Measurements from ENCODE around the gene CLASP1.

DNA sequence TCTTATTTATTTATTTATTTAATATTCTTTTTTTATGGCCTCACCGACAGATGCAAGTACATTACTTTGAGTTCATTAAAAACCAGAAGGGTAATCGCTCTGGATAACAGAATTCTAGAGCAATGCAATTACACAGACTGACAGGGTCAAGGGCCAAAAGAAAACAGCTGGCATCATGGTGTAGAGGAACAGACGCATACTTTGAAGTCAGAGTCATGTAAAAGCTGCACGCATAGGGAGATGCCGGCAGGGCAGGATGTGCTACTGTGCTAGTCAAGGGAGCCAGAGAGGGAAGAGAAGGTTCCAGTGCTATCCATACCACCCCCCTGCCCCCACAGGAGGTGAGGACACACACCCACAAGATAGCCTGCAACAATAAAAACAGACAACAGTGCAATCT, 249.1 kb downstream of the CLASP1 start:
- TF ChIP-seq, protein P1, sequence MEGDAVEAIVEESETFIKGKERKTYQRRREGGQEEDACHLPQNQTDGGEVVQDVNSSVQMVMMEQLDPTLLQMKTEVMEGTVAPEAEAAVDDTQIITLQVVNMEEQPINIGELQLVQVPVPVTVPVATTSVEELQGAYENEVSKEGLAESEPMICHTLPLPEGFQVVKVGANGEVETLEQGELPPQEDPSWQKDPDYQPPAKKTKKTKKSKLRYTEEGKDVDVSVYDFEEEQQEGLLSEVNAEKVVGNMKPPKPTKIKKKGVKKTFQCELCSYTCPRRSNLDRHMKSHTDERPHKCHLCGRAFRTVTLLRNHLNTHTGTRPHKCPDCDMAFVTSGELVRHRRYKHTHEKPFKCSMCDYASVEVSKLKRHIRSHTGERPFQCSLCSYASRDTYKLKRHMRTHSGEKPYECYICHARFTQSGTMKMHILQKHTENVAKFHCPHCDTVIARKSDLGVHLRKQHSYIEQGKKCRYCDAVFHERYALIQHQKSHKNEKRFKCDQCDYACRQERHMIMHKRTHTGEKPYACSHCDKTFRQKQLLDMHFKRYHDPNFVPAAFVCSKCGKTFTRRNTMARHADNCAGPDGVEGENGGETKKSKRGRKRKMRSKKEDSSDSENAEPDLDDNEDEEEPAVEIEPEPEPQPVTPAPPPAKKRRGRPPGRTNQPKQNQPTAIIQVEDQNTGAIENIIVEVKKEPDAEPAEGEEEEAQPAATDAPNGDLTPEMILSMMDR (IDR thresholded peaks at IDR 0.05) = no peak
- no peak for TF ChIP-seq POLR2A (IDR thresholded peaks at IDR 0.05)
